Subcutaneous abdominal adipose tissue (tissue), 5 donors: ENCODE data around the gene DDIT4.

Experiments
- H3K27ac ChIP-seq: one replicate; pipeline ENCODE4 v1.7.0; 2013; ENCODE audit warnings: low read depth, mild to moderate bottlenecking, inconsistent platforms, low read length, moderate library complexity
- H3K27me3 ChIP-seq, 5 donors: one replicate each; pipeline ENCODE4 v1.7.0; 2013; ENCODE audit warnings: low read length in 5 of 5, inconsistent platforms in 1 of 5; ENCODE audit not compliant: control insufficient read depth in 5 of 5, insufficient read depth in 4 of 5
- H3K36me3 ChIP-seq, 5 donors: one replicate each; pipeline ENCODE4 v1.7.0; 2013; ENCODE audit warnings: low read length in 5 of 5; ENCODE audit not compliant: control insufficient read depth in 5 of 5, insufficient read depth in 5 of 5
- H3K4me1 ChIP-seq, 5 donors: one replicate each; pipeline ENCODE4 v1.7.0; 2013; ENCODE audit warnings: low read length in 5 of 5, mild to moderate bottlenecking in 3 of 5, moderate library complexity in 1 of 5; ENCODE audit not compliant: control insufficient read depth in 5 of 5, insufficient read depth in 5 of 5
- H3K4me3 ChIP-seq, 5 donors: one replicate each; pipeline ENCODE4 v1.7.0; 2013; ENCODE audit warnings: low read length in 5 of 5, low read depth in 1 of 5
- H3K9ac ChIP-seq, 5 donors: one replicate each; pipeline ENCODE4 v1.7.0; 2013; ENCODE audit warnings: low read length in 5 of 5, mild to moderate bottlenecking in 4 of 5, moderate library complexity in 3 of 5
- H3K9me3 ChIP-seq, 5 donors: one replicate each; pipeline ENCODE4 v1.7.0; 2013; ENCODE audit warnings: low read length in 5 of 5; ENCODE audit not compliant: control insufficient read depth in 5 of 5
- donor health status: healthy.
- donor health status: healthy.
- donor health status: healthy.
- donor health status: healthy.
- donor health status: healthy.

Gene DDIT4

DNA sequence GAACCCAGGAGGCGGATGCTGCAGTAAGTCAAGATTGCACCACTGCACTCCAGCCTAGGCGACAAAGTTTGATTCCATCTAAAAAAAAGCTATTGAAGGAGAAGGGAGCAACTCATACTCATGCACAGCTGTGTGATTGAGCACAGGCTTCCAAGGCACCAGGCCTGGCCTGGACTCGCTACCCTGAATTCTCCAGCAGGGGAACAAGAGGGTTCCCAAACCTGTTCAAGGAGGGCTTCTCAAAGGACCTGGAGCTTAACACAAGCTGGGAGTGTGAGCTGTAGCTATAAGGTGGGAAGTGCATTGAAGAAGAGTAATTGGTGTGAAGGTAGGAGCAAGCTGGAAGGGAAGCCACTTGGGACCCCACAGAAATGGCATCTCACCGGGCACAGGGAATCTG lies 15.1 kb upstream of the DDIT4 start:
- Histone ChIP-seq H3K9me3 (no peaks in the 10 kb centered on the region), H3K27me3 (no peaks in the 10 kb centered on the region), H3K4me1 (peaks cover 18 to 72% (median 66%) of the 10 kb centered on the region in 5 donors), H3K27ac (no peak overlapping the region), H3K4me3 (no peak overlapping the region), H3K9ac (no peak overlapping the region), H3K36me3 (no peaks in the 10 kb centered on the region)

DNA sequence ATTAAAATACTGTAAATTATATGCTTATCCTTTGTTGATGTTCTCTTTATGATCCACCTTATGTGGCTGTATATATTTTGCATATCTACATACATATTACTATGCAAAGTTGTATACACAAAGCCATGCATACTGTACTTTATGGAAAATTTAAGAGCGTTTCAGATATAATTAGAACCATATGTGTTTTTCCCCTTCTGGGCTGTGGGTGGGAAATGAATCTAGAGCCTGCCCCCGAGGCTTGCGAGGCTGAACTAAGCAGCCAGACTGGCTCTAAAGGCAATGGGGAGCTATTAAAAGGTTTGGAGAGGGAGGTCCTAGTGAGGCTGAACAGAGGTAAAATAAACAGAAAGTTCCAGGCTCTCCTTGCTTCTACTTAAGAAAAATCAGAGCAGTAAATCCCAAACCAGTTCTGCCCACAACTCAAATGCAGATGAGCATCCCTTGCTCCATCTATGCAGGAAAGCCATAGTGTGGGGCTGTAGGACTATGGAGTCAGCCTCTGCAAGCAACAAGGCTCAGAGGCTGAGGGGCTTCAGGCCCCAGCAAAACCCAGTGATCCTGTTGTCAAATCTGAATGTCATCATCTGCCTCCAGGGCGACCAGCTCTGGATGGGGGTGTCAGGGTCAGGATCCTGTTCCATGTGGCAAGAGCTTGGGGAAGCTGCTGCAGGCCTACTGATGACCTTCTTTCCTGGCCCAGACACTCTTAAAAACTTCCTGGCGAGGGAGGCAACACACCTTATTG lies 14.1 kb upstream of the DDIT4 start:
- Histone ChIP-seq H3K4me3 (peak overlapping the region in 1 of 5 donors; percentile 7), H3K4me1 (peaks cover 17 to 64% (median 55%) of the 10 kb centered on the region in 5 donors), H3K9ac (peak overlapping the region in 1 of 5 donors; percentile 23), H3K27me3 (no peaks in the 10 kb centered on the region), H3K9me3 (no peaks in the 10 kb centered on the region), H3K27ac (peak overlapping the region; percentile 58), H3K36me3 (no peaks in the 10 kb centered on the region)

DNA sequence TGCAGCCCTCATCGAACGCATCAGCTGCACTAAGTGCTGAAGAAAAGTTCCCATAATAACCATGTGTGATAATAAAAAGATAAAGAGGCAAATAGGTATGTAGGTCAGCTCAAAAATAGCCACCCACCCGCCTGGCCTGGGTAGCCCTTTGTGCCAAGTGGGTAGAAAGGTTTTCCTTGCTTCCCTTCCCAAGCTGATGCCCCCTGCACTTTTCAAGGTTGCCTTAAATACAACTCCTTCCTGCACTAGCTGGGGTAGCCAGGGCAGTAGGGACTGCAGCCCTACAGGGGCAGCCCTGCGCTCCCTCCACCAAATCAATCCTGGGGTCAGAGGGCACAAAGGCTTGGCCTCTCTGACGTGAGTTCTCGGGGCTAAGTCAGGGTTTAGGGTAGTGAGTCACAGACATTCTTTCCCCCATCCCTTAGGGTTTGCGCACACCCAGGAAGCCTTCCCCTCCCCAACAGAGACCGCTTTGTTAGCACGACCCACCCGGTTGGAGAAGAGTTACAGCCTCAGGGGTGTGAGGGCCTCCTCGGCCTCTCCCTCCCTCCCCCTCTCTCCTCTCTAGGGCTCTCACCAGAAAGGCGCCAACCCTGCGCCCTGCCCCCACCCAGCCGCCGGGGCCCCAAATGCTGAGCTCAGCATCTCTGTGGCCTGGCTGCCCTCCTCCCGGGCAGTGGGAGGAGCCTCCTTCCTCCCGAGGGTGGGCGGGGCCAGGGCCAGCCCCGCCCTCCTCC lies 13.3 kb upstream of the DDIT4 start:
- peak overlapping the region in 1 of 5 donors; percentile 81 for H3K9ac ChIP-seq
- H3K4me1 ChIP-seq = peaks cover 9 to 57% (median 48%) of the 10 kb centered on the region in 5 donors
- no peaks in the 10 kb centered on the region for H3K27me3 ChIP-seq
- no peaks in the 10 kb centered on the region for H3K9me3 ChIP-seq
- peak overlapping the region; percentile 68 to 90 (median 71) for H3K4me3 ChIP-seq
- H3K36me3 ChIP-seq = no peaks in the 10 kb centered on the region
- H3K27ac ChIP-seq = peak overlapping the region; percentile 58

DNA sequence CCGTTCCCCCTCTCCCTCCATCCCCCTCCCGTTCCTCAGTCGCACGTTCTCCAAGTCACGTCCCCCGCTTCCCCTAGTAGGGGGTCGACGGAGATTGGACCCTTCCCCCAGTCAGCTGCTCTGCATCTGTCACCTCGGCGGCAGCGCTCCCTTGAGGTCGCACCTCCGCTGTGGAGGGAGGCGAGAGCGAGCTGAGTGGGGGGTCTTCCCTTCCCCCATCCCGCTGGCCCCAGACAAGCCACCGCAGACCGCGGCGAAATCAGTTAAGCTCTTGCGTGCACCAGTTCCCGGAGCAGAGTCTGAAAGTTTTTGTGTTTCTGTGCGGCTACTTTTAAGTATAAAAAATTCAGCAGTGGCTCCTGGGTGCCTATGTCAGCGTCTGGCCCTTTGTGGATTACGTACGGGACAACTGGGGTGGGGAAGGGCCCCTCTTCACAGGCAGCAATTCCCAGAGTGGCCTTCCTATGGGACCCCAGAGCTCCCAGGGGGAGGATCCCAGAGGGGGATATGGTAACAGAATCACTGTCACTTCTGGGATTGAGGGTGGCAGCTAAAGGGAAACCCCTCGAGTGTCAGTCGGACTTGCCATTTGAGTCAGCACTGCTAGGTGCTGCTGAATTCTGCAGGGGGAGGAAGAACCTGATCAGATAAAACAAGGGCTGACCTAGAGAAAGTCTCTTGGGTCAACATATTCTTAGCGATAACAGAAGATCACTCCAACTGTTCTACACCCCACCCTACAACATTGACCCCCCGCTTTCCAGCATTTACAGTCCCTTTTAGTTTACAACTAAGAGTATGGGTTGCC lies 12.5 kb upstream of the DDIT4 start:
- Histone ChIP-seq H3K4me1 (peaks cover 7 to 49% (median 41%) of the 10 kb centered on the region in 5 donors), H3K4me3 (peak overlapping the region; percentile 57 to 90 (median 71)), H3K9ac (peak overlapping the region in 4 of 5 donors; percentile 48 to 81 (median 64)), H3K36me3 (no peaks in the 10 kb centered on the region), H3K27ac (peak overlapping the region; percentile 51), H3K9me3 (no peaks in the 10 kb centered on the region), H3K27me3 (no peaks in the 10 kb centered on the region)

DNA sequence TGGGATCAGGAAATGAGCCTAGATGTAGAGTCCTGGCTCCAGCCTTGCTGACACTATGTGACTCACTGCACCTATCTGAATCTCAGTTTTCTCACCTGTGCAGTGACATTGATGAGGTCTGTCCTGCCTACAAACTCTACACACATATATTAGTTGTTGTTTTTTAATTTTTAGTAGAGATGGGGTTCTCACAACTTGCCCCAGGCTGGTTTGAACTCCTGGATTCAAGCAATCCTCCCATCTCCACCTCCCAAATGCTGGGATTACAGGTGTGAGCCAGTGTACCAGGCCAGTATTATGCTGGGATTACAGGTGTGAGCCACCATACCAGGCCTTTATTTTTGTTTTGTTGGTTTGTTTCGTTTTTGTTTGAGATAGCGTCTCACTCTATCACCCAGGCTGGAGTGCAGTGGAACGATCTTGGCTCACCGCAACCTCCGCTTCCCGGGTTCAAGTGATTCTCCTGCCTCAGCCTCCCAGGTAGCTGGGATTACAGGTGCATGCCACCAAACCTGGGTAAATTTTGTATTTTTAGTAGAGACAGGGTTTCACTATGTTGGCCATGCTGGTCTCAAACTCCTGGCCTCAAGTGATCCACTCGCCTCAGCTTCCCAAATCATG lies 11.8 kb upstream of the DDIT4 start:
- H3K27ac ChIP-seq = no peak overlapping the region
- H3K36me3 ChIP-seq = no peaks in the 10 kb centered on the region
- H3K4me3 ChIP-seq = no peak overlapping the region
- no peaks in the 10 kb centered on the region for H3K27me3 ChIP-seq
- peak overlapping the region in 1 of 5 donors; percentile 53 for H3K9ac ChIP-seq
- H3K9me3 ChIP-seq = no peaks in the 10 kb centered on the region
- peaks cover 7 to 44% (median 36%) of the 10 kb centered on the region in 5 donors for H3K4me1 ChIP-seq

DNA sequence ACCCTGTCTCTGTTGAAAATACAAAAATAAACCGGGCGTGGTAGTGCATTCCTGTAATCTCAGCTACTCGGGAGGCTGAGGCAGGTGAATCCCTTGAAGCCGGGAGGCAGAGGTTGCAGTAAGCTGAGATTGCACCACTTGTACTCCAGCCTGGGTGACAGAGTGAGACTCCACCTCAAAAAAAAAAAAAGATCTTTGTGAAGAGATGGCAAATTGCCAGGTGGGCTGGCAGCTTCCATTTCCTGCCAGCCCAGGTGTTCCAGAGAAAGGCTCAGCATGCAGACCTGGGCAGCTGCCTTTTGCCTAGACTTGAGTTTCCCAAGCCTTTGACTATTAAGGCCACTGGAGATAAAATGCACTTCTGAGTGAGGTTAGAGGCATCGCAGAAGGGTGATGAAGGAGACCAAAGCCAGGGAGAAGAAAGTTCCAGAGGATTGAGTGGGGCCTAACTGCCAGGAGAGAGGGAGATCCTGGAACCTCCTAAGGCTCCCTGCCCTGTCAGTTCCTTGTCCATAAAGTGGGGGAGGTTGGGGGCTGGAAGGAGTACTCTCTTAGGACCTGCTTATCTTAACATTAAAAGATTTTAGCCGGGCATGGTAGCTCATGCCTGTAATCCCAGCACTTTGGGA lies 10.0 kb upstream of the DDIT4 start:
- H3K27ac ChIP-seq = no peak overlapping the region
- H3K9ac ChIP-seq = no peak overlapping the region
- no peak overlapping the region for H3K4me3 ChIP-seq
- no peaks in the 10 kb centered on the region for H3K27me3 ChIP-seq
- H3K36me3 ChIP-seq = no peaks in the 10 kb centered on the region
- no peaks in the 10 kb centered on the region for H3K9me3 ChIP-seq
- H3K4me1 ChIP-seq = peaks cover 7 to 36% (median 28%) of the 10 kb centered on the region in 5 donors

DNA sequence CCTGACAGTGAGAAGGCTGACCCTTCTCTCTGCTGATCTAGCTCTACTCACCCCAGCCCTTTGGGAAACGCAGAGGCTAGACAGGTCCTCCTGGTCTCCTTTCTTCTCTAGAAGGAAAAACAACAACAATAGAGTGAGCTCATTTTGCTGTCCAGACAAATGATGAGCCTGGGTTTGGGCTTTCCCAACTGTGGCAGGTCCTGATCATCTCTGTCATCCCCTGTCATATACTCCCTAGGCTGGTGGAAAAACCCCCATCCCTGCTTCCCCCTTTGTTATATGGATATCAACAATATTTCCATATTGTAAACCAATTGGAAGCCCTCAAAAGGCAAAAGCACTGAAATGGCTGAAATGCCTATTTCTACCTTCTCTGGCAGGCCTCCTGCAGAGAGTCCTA lies 9.2 kb upstream of the DDIT4 start:
- Histone ChIP-seq H3K9ac (no peak overlapping the region), H3K4me1 (peaks cover 5 to 30% (median 21%) of the 10 kb centered on the region in 5 donors), H3K9me3 (no peaks in the 10 kb centered on the region), H3K27me3 (no peaks in the 10 kb centered on the region), H3K27ac (no peak overlapping the region), H3K4me3 (no peak overlapping the region), H3K36me3 (no peaks in the 10 kb centered on the region)

DNA sequence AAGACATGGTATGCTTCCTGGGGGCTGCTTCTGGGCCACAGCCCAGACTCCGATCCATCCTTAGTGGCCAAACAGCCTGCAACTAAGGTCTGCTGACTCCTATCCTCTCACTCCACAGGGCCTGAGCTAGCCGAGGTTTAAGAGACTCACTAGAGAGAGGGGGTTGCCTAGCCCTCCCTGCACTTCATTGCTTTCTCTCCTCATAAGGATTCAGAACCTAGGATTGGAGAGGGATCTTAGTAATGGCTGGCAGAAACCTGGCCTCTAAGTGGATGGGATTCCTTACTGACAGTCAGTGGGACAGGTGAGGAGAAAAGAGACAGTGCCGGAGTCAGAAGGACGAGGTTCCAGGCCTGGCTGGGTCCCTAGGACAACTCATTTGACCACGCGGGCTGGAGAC lies 8.2 kb upstream of the DDIT4 start:
- no peak overlapping the region for H3K27ac ChIP-seq
- H3K4me3 ChIP-seq = no peak overlapping the region
- no peak overlapping the region for H3K9ac ChIP-seq
- no peaks in the 10 kb centered on the region for H3K9me3 ChIP-seq
- H3K4me1 ChIP-seq = peaks cover 0 to 20% (median 11%) of the 10 kb centered on the region in 5 donors
- no peaks in the 10 kb centered on the region for H3K27me3 ChIP-seq
- no peaks in the 10 kb centered on the region for H3K36me3 ChIP-seq
